ENCODE results near the gene OAF. TPM values are rescaled to one million over a fixed set of nuclear protein-coding genes. Genes with fewer than 3 reads are reported as not detected.

OAF gene
- total RNA-seq, 1 donor from 2014 or later, result 6.6 TPM

DNA sequence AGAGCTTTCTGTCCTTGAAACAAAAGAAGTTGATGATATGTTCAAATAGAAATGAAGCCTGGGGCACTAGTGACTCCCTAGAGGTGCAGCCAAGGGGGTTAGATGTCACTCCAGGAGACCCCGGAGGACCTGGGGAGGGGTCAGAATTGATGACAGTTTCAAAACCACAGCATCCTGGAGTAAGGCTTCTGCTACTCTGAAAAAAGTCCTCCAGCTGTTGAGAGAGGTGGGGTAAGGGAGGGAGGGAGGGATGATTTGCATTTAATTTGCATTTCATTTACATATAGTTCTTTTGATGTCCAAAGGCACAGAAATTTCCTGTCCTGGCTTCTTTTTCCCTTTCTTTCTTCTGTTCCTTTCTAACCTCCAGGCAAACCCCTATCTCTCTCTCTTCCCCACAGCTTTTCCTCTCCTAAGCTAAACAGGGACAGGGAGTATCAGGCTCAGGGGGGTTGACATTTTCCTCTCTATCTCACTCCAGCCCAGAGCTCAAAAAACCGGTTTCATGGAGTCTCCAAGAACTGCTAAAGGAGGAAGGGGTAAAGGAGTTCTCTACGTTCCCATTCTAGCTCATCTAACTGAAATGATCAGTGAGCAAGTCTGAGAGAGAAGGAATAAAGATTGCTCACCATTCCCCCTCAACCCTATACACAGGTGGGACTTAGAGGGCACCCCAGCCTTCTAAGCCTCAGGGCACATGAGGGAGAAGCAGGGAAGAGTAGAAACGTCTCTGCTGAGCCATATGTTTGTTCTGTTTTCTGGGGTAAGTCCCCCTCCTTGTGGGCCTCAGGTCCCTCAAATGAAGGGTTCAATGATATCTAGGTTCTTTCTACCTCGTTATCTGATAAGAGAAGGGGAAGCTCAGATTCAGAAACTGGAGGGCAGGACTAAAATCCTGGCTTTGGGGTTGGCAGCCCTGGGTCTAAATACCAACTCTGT is 25.6 kb downstream of the OAF start:
- no peak overlapping the region for H3K4me3 Mint-ChIP-seq (ENCODE audit: low read depth)
- H3K27ac Mint-ChIP-seq, result no peak overlapping the region
- H3K9me3 Mint-ChIP-seq (ENCODE audit: low read depth), result no peaks in the 10 kb centered on the region
- TF ChIP-seq, protein P1, sequence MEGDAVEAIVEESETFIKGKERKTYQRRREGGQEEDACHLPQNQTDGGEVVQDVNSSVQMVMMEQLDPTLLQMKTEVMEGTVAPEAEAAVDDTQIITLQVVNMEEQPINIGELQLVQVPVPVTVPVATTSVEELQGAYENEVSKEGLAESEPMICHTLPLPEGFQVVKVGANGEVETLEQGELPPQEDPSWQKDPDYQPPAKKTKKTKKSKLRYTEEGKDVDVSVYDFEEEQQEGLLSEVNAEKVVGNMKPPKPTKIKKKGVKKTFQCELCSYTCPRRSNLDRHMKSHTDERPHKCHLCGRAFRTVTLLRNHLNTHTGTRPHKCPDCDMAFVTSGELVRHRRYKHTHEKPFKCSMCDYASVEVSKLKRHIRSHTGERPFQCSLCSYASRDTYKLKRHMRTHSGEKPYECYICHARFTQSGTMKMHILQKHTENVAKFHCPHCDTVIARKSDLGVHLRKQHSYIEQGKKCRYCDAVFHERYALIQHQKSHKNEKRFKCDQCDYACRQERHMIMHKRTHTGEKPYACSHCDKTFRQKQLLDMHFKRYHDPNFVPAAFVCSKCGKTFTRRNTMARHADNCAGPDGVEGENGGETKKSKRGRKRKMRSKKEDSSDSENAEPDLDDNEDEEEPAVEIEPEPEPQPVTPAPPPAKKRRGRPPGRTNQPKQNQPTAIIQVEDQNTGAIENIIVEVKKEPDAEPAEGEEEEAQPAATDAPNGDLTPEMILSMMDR (IDR thresholded peaks at IDR 0.05; ENCODE audit: unreplicated experiment), result no peak
- no peak for DNase-seq (ENCODE audit: low spot score, unreplicated experiment)
- H3K4me1 Mint-ChIP-seq (ENCODE audit: low read depth), result peaks cover 5% of the 10 kb centered on the region
- peaks cover 82% of the 10 kb centered on the region for H3K27me3 Mint-ChIP-seq
- no peaks in the 10 kb centered on the region for H3K36me3 Mint-ChIP-seq (ENCODE audit: insufficient read depth)

DNA sequence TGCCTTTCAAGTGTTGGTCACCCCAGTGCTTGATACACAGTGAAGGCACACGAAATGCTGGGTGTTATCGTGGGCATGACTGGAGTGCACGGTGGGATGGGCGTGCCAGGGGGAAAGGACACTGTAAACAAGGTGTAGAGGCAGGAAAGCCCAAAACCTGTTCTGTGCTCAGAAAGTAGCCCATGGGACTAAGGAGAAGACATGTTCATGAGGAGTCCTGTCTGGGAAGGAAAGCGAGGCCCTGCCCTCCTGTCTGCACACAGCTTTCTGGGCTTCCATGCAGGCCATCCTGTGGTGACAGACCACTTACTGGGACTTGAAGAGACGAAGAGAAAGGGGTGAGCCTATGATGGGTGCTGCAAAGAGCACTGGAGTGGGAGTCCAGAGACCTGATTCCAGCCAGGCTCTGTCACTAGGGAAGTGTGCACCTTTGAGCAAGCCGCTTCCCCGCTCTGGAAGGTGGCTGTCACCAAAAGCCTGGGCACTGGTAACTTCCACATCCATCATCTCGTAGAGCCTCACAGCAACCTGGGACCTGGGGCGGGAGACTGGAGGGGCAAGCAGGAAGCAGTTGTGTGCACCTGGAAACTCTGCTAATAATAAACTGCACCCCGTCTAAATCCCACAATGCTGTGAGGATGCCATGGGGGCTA is 28.3 kb downstream of the OAF start:
- H3K36me3 Mint-ChIP-seq (ENCODE audit: insufficient read depth), result no peaks in the 10 kb centered on the region
- H3K4me1 Mint-ChIP-seq (ENCODE audit: low read depth), result peaks cover 5% of the 10 kb centered on the region
- peak overlapping the region; percentile 31 for H3K4me3 Mint-ChIP-seq (ENCODE audit: low read depth)
- TF ChIP-seq, protein P1 (IDR thresholded peaks at IDR 0.05; ENCODE audit: unreplicated experiment), result no peak
- H3K27me3 Mint-ChIP-seq, result peaks cover 87% of the 10 kb centered on the region
- no peaks in the 10 kb centered on the region for H3K9me3 Mint-ChIP-seq (ENCODE audit: low read depth)
- H3K27ac Mint-ChIP-seq, result no peak overlapping the region
- DNase-seq (ENCODE audit: low spot score, unreplicated experiment), result no peak

DNA sequence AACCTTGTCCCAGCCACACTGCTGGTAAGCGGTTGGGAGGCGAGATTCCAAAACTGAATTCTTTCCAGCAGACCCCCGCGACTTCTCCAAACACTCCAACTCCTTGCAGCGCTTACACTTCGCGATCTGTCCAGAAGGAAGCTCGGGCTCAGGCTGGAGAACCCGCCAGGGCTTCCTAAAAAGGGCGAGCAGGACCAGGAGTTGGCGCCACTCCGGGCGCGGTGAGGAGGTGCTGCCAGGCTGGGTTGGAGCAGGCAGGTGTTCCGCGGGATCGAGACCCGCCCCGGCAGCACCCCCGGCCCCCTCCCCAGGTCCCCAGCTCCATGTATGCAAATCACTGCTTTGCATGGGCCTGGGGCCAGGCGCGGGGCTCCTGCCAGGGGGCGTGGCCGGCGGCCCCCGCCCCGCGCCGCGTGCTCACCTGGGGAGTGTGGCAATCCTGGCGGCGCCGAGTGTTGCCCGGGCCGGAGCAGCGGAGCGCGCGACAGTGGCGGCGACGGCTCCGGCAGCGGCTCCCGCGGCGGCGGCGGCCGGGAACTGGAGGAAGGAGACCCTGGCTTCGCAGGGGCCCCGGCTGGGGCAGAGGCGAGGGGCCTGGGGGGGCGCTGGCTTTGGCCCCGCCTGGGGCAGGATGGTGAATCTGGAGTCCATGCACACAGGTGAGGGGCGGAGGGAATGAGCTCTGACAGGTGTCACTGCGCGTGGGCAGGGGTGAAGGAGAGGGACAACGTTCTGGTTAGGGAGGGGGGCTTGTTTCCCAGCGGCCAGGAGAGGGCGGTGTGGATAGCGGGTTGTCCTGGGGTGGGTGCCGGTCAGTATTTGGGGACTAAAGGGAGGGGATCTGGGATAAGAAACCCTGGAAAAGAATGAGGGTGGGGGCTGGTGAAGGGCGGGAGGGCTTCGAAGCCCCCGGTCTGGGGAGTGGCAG is 29.1 kb downstream of the OAF start, which contains the start of gene POU2F3:
Gene POU2F3, plus strand, starts transcription at position 428 of the 928 bp plus-strand sequence. Its CDS starts 204 bp downstream, at position 632.
- H3K27me3 Mint-ChIP-seq, result peaks cover 87% of the 10 kb centered on the region
- H3K27ac Mint-ChIP-seq, result no peak within 1 kb of the TSS
- DNase-seq (ENCODE audit: low spot score, unreplicated experiment), result no peak
- no peaks in the 10 kb centered on the region for H3K9me3 Mint-ChIP-seq (ENCODE audit: low read depth)
- H3K4me3 Mint-ChIP-seq (ENCODE audit: low read depth), result peak within 1 kb of the TSS; percentile 35
- H3K36me3 Mint-ChIP-seq (ENCODE audit: insufficient read depth), result no peaks in the 10 kb centered on the region
- peaks cover 5% of the 10 kb centered on the region for H3K4me1 Mint-ChIP-seq (ENCODE audit: low read depth)
- TF ChIP-seq, protein P1 (IDR thresholded peaks at IDR 0.05; ENCODE audit: unreplicated experiment), result peak; percentile 21

DNA sequence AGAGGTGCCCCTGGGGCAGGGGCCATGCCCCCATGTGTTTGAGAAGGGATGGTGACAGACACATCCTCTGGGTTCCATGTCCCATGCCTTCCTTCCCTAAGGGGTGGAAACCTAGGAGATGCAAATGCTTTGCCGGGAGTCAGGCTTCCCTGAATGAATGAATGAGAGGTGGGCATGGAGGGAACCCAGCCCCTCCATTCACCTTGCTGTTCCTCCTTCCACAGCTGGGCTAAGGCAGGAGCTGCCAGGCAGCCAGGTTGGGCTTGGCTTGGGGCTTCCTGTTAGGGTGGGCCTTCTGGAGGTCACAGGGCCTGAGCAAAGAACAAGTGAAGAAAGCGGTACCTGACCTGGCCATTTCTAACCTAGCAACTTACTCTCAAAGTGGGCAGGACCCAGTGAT is 30.0 kb downstream of the OAF start:
- H3K9me3 Mint-ChIP-seq (ENCODE audit: low read depth), result no peaks in the 10 kb centered on the region
- H3K27ac Mint-ChIP-seq, result no peak overlapping the region
- peak overlapping the region; percentile 35 for H3K4me3 Mint-ChIP-seq (ENCODE audit: low read depth)
- H3K36me3 Mint-ChIP-seq (ENCODE audit: insufficient read depth), result no peaks in the 10 kb centered on the region
- H3K27me3 Mint-ChIP-seq, result peaks cover 88% of the 10 kb centered on the region
- H3K4me1 Mint-ChIP-seq (ENCODE audit: low read depth), result peaks cover 5% of the 10 kb centered on the region
- TF ChIP-seq, protein P1 (IDR thresholded peaks at IDR 0.05; ENCODE audit: unreplicated experiment), result no peak
- DNase-seq (ENCODE audit: low spot score, unreplicated experiment), result no peak
